Stimulated activated naive CD8-positive, alpha-beta T cell treated with anti-CD3 and anti-CD28 coated beads, Interleukin-15, Interleukin-2, amounts not matched to agents 100 U/mL and 50 U/mL, for 24 hours (primary cell): ENCODE data around the gene NEGR1.
"Not testable (repeated sequence)": the region's sequence is repeated elsewhere in the genome, so short reads cannot be mapped to it uniquely, and the experiment has no call there.

Experiments
- ATAC-seq: fragments of 150-1000 bp; cut with Tn5 transposase; one replicate; pipeline ENCODE4 v1.10.0; 2021
- DNase-seq: peaks from one replicate; pipeline ENCODE4 v3.0.0; 2021

The NEGR1 gene

GRCh38 chr1:71940261-71940660 lies 342.1 kb downstream of the NEGR1 start:
- no peak for DNase-seq
- no peak for ATAC-seq

DNA sequence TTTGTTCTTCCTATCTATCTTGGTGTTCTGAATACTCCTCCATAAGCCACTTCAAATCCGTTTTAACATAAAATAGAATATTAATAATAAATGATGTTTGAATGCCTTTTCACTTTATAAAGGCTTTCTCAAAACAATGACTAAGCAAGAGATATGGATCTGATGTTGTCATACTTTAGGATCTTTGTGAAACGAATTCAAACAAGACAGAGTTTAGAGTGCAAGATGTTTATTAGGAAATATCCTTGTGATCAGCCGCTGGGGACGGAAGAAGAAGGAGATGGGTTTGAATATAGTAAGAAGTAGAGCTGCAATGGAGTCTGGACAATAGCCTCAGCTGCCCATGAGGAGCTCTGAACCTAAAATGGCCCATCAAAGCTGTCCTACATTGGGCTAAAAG lies 351.8 kb downstream of the NEGR1 start:
- ATAC-seq (no peak), DNase-seq (no peak)

- DNase-seq: no peak
- ATAC-seq: no peak
These were observed 360.3 kb downstream of the NEGR1 start for GRCh38 chr1:71921935-71922559.

DNA sequence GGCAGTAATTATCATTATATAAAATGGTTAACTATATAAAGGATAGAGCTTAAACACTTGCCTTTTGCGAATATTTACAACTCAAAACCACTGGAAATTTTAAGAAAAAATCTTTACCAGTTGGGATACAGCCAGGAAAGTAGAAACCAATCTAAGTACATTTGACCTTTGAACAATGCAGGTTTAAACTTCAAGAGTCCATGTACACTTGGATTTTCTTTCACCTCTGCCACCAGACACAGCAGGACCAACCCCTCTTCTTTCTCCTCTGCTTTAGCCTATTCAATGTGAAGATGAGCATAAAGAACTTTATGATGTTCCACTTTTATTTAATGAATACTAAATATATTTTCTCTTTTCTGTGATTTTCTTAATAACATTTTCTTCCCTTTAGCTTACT lies 361.1 kb downstream of the NEGR1 start:
- DNase-seq (no peak), ATAC-seq (no peak)

GRCh38 chr1:71920556-71920955 lies 361.8 kb downstream of the NEGR1 start:
- ATAC-seq (no peak), DNase-seq (no peak)

GRCh38 chr1:71919811-71920509 lies 362.4 kb downstream of the NEGR1 start:
- DNase-seq (no peak), ATAC-seq (no peak)

DNA sequence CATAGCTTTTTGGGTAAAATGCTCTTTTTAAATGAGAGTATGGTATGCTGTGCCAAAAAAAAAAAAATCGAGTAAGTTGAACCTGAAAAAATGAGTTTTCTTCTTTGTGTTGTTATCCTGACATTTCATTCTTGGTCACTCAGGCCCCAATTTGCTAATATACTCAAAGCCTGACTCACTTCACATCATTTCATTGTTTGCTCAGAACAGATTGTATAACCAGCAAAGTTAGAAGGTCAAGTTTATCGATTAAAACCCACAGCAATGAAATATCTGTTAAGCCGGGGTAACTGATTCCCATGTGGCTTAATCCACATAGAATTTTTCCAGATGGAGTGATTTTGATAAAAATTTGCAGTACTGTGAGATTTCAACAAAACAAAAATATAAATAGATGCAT lies 363.7 kb downstream of the NEGR1 start:
- no peak for ATAC-seq

DNA sequence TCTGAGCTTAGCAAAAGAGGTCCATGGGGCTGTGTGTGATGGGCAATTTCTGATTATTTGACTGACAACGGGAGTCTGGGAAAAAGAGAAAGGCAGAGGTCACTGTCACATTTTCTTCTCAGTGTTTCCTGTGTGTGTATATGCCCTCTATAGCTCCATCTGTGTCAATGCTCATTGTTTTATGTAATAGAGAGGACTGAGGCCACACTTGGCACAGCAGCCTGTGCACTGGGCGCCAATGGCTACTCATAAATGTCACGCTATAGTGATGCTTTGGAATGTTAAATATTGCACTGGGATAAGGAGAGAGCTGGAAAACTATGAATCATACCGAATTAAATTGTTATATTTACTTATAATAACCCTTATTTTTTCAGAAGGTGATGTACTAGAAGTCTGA lies 365.4 kb downstream of the NEGR1 start:
- no peak for ATAC-seq
- DNase-seq: no peak

More for the DNA sequence above, 363.7 kb downstream of the NEGR1 start:
- no peak for DNase-seq

GRCh38 chr1:71914626-71915025 lies 367.7 kb downstream of the NEGR1 start:
- ATAC-seq: no peak

DNA sequence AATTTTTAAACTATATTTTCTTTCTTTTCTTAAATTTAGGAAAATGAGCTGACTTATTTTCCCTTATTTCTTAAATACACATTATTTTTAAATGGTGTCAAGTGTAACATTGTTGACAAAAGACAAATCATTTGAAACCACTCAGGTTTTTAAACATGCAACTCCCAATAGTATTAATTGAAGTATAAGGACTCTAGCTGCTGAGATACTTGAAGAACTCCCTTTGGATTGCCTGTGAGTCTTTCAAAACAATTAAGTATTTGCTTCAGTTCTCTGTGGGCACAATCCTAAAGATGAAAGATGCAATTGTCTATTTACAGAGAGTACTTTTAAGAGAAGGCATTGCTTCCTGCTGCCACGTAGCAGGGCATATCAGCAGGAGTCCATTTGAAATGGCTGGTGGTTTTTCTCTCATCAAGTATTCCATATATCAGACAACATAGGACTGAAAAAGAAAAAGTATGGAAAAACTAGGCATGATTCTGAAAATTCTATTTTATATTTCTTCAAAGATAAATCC lies 373.4 kb downstream of the NEGR1 start:
- DNase-seq: no peak
- no peak for ATAC-seq

More at GRCh38 chr1:71914626-71915025, 367.7 kb downstream of the NEGR1 start:
- DNase-seq: no peak

DNA sequence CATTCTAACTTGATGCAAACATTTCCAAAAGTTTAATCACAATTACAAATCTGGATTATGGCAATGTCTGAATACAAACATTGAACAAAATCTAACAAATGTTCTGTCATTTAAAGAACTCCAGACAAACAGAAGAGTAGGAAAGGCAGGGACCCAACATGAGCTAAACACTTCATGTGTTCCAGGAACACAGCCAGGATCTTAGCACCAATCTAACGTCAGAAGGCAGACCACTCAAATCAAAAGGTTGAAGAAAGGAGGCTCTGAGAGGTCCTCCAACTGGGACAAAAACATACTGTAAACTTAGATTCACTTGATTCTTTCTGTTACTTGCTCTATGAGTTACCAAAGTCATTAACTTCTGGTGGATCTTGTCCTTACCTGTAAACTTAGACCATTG lies 374.0 kb downstream of the NEGR1 start:
- DNase-seq (no peak), ATAC-seq (no peak)

GRCh38 chr1:71899881-71900280 lies 382.5 kb downstream of the NEGR1 start:
- no peak for ATAC-seq

GRCh38 chr1:71888166-71888565 lies 394.2 kb downstream of the NEGR1 start:
- DNase-seq, ATAC-seq: not testable (repeated sequence)

More at GRCh38 chr1:71899881-71900280, 382.5 kb downstream of the NEGR1 start:
- no peak for DNase-seq

- ATAC-seq (no peak), DNase-seq (no peak)
These were observed 397.2 kb downstream of the NEGR1 start for GRCh38 chr1:71885171-71885570.

- no peak for DNase-seq
- no peak for ATAC-seq
These were observed 399.7 kb downstream of the NEGR1 start for GRCh38 chr1:71882637-71883036.

DNA sequence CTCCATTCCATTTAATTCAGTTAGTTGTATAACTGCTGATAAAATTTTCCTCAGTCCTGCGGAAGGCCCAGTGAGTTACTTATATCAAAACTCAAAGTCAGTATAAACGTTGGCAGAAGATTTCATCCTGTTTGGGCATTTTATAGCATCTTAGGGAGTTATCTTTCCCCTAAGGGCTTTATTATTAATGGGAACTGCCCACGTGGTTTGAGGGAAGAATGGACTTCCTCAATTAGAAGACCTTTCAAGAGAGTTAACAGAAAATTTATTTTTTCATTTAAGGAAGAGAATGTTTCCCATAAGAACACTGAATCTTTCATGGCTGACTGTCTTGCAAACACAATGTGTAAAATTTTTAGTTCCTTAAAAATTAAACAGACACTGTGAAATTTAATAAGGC lies 400.1 kb downstream of the NEGR1 start:
- ATAC-seq (no peak), DNase-seq (no peak)

GRCh38 chr1:71881611-71882010 lies 400.7 kb downstream of the NEGR1 start:
- no peak for DNase-seq
- no peak for ATAC-seq

- DNase-seq (no peak), ATAC-seq (no peak)
These were observed 413.0 kb downstream of the NEGR1 start for GRCh38 chr1:71869326-71869725.

DNA sequence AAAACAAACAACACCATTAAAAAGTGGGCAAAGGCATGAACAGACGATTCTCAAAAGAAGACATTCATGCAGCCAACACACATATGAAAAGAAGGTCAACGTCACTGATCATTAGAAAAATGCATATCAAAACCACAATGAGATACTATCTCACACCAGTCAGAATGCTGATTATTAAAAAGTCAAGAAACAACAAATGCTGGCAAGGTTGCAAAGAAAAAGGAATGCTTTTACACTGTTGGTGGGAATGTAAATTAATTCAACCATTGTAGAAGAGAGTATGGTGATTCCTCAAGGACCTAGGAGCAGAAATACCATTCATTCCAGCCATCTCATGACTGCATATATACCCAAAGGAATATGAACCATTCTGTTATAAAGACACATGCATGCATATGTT lies 419.6 kb downstream of the NEGR1 start:
- ATAC-seq (no peak), DNase-seq (no peak)

DNA sequence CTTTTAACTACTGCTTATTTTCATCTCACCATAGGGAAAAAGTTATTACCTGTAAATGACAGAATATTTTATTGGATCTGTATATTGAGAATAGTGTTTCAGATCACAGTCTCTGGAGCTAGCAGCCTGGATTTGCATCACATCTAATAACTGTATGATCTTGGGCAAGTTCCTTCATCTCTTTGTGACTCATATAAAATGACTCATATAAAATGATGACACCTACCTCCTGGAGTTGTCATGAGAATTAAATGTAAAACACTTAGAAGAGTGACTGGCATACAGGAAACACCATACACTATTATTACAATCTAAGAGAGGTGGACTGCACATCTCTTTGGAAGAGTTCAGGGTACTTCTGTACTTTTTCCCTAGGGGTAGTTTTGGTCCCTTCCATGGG lies 421.3 kb downstream of the NEGR1 start:
- no peak for DNase-seq
- peak; percentile 46 for ATAC-seq

DNA sequence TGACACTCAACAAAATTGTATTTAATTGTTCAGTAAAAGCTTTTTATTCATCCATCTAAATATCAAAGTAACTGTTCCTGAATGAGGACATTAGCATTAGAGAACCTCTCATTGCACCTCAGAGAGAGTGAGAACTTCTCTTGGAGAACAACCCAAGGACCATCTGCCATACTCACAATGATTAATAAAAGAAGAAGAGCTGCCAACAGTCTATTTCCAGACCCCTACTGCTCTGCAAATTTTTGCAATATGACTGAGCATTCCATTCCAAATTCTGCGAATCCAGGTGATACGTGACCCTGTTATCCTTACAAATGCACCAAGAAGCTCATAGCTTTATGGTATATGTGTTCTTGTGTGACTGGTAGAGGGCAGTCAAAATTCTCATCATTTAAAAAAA lies 422.5 kb downstream of the NEGR1 start:
- DNase-seq (no peak), ATAC-seq (no peak)

DNA sequence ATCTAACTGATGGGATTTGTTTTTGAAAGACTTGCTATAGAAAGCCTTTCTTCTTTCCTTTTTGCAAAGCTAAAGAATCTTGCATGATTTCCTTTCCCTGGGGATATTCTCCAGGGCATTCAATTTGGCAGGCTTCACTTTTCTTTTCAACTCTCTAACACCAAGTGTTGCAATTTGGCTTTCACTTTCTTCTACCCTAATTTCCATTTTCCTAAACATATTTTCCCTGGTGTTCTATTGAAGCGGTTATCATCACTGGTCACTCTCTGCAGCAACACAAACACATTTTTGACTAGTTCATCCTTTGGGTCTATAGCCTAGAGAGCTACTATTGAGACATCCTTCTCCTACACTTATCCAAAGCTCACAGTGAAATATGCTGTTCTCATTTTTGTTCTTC lies 424.5 kb downstream of the NEGR1 start:
- DNase-seq (no peak), ATAC-seq (no peak)

DNA sequence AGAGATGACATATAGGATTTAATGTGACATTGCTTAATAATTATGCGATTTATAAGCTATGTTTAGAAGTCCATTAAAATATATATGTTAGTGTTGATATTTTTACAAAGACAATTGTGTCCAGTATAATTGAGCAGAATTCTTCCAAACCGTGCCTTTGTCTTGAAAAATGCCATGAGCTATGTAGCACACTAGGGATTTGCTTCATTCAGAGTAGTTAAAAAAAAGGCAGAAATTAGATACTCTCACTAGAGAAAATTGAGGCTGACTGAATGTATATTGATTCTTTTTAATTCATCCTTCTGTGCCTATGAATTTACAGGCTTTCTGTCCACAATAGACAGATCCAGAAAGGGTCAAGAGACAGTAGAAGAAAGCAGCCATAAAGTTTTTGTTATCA lies 429.0 kb downstream of the NEGR1 start:
- no peak for ATAC-seq
- DNase-seq: no peak

DNA sequence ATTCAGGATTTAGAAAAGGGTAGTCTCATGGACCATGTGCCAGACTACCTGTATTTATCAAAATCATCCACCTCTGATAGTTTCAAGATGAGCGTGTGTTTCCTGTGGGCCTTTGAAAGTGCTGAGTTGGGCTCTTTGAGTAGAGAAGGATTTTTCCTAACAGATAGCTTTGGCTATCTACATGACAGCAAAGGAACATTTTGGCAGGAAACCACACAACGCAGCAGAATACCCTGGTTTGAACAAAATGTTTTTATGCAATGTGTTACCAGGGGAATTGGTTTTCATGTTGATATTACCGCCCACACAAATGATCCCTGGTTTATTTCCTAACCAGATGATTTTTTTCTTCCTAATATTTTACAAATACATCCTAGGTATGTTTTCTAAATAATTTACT lies 431.4 kb downstream of the NEGR1 start:
- DNase-seq (no peak), ATAC-seq (no peak)
